Dermis blood vessel endothelial cell (primary cell): ENCODE measurements around the gene TOR2A. TPM values are rescaled to one million over a fixed set of nuclear protein-coding genes. Genes with fewer than 3 reads are reported as not detected.

Experiments
- DNase-seq: peaks from one replicate; pipeline ENCODE4 v3.0.0; 2010
- total RNA-seq: library from RNA; depleted of rRNA; stranded (reverse); fragments of >200 nt; gene quantifications from 2 replicates; pipeline ENCODE4 v1.2.3, GENCODE V29; 2014

TOR2A gene
- total RNA-seq, 1 donor from 2014 or later = 7.7 TPM

- no peak for DNase-seq
These were observed 18.7 kb downstream of the TOR2A start for GRCh38 chr9:127716412-127716811.

DNA sequence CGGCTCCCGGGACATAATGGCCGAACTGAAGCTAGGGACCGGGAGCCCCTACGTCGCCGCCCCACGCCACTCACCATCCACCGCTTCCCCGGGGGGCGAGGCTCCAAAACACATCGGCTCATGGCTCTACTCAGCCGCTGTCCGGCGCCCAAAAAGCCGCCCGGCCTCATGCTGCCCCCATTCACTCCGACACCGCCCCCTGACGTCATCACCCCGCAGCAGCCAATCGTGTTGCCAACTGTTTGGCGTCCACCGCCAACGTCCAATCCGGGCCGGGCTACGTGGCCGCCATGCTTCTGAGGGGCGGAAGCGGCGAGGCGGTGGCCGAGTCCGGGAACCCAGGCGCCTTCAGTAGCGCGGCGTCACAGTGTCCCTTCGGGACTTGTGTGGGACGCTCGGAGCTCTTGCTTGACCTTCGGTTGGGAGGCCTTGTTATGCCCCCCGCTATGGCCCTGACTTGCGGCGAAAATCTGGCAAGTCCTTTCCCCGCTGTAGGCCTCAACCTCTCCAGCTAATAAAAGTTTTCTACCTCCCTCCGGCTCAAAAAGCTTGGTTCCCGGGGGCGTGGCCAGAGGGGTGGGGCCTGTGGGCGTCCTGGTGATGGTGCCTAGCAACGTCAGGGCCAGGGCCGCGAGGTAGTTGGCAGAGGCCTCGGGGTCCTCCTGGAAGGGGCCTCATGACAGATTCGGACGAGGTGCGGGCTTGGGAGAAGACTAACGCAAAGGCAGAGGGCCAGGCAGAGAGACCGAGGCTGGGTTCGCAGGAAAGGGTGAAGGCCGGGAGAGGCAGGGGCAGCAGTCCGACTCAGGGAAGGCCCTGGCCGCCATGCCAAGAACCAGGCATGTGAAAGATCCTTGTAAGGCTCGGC, 19.4 kb downstream of the TOR2A start, which contains the start of the genes PTRH1 and TTC16:
Gene PTRH1, minus strand, starts transcription at position 194 of the 868 bp plus-strand sequence. Its CDS starts 24 bp downstream, at position 170.
Gene TTC16, plus strand, starts transcription at position 610 of the 868 bp plus-strand sequence. Its CDS starts 67 bp downstream, at position 677.
- peak; percentile 97 for DNase-seq

- peak; percentile 26 for DNase-seq
These were observed 20.1 kb downstream of the TOR2A start for GRCh38 chr9:127714951-127715469.

DNA sequence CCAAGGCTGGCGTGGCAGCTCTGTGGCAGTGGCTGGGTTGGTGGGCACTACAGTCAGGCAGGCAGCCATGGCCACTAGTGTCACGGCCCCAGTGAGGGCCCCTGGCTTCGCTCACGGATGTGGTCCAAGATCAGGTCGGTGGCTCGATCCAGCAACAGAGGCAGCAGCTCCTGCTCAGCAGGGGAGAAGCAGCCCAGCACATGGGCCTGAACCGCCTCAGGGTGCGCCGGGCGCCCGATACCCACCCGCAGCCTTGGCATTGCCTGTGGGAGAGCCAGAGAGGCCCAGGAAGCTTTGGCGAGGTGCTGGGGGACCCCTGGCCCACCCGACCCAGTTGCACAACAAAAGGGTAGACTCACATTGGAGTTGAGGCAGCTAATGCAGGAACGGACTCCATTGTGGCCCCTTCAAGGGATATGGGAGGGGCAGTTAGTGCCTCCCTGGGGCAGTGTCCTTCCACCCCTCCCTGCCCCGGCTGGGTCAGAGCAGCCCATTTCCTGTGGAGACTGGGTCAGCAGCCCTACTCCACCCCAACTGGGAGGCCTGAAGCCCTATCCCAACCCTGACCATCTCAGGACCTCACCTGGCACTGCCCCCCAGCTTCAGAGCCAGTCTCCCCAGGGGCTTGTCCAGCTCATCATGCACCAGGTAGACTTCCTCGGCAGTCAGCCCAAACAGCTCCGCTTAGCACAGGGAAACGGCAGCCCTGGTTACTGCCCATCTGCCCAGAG, 20.9 kb downstream of the TOR2A start:
- DNase-seq = peak; percentile 23

GRCh38 chr9:127712867-127713266, 22.2 kb downstream of the TOR2A start:
- no peak for DNase-seq

DNA sequence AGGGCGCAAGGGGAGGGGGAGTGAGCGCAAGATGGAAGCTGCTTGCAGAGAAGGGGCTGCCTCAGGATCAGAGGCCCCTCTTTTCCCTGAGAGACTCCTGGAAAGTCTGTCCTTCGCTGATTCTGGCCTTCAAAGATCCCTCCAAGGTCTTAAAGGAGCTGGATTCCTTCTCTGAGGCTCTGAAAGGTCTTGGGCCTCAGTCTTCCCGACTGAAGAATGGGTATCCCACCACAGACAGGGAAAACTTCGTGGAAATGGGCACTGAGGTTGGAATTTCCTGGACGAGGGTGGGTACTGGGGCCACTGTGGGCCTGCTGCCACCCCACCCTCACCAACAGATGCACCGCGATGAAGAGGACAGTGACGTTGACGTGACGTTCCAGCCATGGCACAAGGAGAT, 22.7 kb downstream of the TOR2A start:
- DNase-seq = no peak

- DNase-seq = no peak
These were observed 23.2 kb downstream of the TOR2A start for GRCh38 chr9:127711831-127712274.

- DNase-seq = no peak
These were observed 23.8 kb downstream of the TOR2A start for GRCh38 chr9:127711226-127711701.

GRCh38 chr9:127710204-127710783, 24.8 kb downstream of the TOR2A start:
- DNase-seq = no peak

- DNase-seq = no peak
These were observed 26.0 kb downstream of the TOR2A start for GRCh38 chr9:127708952-127709587.

DNA sequence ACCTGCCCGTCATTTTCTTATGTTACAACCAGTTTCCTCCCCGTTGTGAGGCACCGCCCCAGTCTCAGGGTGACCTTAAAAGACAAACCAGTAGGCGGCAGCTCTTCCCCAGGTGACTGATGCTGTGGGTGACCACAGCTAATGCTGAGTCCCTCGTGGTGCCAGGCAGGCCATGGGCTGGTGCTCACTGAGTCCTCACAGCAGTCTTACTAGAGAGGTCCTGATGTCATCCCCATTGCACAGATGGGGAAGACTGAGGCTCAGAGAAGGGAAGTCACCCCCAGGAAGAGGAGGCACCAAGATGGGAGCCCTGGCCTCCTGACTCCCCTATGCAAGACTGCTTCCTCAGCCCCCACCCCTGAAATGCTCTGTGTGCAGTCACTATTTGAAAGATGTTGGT, 27.3 kb downstream of the TOR2A start:
- DNase-seq = peak; percentile 20

- peak; percentile 38 for DNase-seq
These were observed 28.3 kb downstream of the TOR2A start, which contains the start of gene CFAP157 for GRCh38 chr9:127706836-127707241. Gene CFAP157, plus strand, starts transcription at chr9:127706988. Its CDS starts 44 bp downstream, at chr9:127707032.

DNA sequence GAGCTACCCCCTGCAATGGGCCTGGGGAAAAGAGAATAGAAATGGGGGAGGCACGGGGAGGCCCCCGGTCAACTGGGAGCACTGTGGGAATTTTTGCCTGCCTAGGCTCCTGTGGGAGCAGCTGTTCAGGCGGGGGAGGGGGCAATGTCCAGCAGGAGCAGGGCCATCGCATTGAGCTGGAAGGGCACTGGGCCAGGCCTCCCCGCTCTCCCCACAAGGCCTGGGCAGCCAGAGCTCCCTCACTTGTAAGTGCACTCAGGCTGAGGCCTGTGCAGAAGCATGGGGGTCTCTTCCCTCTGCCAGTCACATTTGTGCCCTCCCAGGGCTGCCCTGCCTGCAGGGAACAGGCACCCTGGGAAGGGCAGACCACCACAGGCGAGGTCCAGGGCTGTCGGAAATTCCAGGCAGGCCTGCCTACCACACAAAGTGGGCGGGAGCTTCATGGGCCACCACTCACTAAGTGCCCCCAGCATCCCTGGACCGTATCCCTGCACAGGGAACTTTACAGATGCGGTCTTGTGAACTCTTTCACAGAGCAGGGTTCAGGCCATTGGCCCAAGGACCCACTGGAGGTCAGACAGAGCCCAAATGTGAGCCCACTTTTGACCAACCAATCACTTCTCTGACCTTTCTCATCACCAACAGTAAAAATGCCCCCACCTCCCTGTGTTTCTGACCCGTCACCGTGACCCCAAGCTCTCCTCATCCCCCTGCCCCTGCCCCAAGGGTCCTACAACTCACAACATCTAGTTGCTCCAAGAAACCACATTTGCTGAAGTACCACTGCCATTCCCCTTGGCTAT, 29.3 kb downstream of the TOR2A start:
- no peak for DNase-seq

DNA sequence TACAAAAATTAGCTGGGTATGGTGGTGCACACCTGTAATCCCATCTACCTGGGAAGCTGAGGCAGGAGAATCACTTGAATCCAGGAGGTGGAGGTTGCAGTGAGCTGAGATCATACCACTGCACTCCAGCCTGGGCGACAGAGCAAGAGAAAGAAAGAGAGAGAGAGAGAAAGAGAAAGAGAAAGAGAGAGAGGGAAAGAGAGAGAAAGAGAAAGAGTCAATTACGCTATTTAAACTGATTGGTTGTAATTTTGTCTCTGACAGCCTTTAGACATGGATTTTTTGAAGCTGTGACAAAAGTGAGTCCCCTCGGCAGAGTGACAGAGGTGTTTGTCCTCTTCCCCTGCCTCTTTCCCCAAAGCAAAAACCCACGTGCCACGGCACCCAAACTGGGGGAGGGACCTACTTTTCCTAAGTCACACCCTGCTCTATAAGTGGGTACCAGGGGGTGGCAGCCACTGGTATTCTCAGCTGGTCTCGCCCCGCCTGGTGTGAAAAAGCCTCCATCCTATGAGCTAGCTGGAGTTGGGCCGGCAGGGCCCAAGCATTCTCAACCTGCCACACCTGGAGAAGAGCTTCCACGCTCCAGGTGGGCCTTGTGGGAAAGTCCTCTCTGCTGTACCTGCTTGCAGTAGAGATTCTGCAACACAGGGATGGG, 31.7 kb downstream of the TOR2A start:
- no peak for DNase-seq

DNA sequence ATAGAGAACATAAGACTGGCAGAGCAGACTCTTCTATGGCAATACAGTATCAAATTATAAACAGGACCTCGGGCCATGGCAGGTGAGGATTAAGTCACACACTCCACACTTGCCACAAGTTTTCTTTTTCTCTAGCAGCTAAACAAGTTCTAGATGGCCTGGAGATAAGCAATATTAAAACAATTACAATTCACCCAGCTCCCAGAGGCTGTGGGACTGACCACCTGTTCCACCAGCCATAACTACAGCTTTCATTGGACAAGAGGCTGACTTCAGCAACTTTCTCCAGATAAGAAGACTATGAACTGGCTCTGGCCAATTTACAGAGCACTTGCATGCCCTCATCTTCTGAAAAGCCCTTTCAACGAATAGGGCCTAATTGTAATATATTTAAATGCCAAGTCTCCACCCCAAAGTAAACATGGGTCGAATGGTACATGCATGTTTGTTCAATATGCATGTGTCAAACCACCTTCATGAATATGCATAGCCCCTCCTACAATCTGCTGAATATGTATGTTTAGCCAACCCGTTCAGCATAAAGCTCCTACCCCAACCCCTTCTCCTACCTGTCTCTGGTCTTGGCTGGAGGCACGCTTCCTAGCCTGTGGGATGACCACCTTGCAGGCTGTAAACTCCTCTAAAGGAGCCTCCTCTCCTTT, 34.4 kb downstream of the TOR2A start:
- no peak for DNase-seq

- DNase-seq = no peak
These were observed 35.0 kb downstream of the TOR2A start for GRCh38 chr9:127700140-127700539.

GRCh38 chr9:127698985-127699670, 36.0 kb downstream of the TOR2A start:
- DNase-seq = peak; percentile 98

DNA sequence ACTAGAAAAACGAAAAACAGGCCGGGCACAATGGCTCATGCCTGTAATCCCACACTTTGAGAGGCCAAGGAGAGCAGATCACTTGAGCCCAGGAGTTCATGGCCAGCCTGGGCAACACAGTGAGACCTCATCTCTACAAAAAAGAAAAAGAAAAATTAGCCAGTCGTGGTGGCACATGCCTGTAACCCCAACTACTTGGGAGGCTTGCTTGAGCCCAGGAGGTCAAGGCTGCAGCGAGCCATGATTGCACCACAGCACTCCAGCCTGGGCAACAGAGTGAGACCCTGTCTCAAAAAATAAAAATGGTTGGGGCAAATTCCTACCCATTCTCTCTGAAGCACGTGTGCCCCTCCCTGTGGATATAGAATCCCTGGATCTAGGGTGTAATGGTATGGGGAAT, 36.7 kb downstream of the TOR2A start:
- DNase-seq = no peak

DNA sequence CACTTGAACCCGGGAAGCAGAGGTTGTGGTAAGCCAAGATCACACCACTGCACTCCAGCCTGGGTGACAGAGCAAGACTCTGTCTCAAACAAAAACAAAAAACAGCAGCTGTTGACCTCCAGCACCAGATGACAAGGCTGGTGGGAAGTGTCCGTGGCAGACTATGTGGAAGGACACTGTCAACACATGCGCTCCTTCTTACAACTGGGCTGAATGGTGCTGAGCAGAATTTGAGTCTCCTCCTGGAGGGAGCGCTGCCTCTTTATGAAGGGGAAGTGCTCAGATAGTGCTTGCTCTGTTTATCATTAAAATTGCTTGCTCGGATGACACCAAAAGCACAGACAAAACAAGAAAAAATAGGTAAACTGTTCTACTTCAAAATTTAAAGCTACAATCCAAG, 37.5 kb downstream of the TOR2A start:
- no peak for DNase-seq
